Transverse colon (tissue), 3 donors: ENCODE data around the gene PPP6R3.

Experiments
- EP300 ChIP-seq: sonication (generic); formaldehyde crosslinking; IDR thresholded peaks from one replicate; pipeline ENCODE4 v1.6.1; 2017; ENCODE audit warnings: antibody characterized with exemption, low read depth
- TF ChIP-seq, protein P1 (sequence below), 5 experiments: fragments of 200-600 bp in 3 of 5; fragments of 450-650 bp in 2 of 5; sonication (generic) in 3 of 5; IDR thresholded peaks; 1 replicate in 2 of 5; 2 replicates in 3 of 5; pipeline ENCODE4 v1.5.1; 2016 to 2017; ENCODE audit warnings: antibody characterized with exemption in 5 of 5, inconsistent platforms in 3 of 5, mild to moderate bottlenecking in 2 of 5, moderate library complexity in 1 of 5

- TF ChIP-seq, protein P1, sequence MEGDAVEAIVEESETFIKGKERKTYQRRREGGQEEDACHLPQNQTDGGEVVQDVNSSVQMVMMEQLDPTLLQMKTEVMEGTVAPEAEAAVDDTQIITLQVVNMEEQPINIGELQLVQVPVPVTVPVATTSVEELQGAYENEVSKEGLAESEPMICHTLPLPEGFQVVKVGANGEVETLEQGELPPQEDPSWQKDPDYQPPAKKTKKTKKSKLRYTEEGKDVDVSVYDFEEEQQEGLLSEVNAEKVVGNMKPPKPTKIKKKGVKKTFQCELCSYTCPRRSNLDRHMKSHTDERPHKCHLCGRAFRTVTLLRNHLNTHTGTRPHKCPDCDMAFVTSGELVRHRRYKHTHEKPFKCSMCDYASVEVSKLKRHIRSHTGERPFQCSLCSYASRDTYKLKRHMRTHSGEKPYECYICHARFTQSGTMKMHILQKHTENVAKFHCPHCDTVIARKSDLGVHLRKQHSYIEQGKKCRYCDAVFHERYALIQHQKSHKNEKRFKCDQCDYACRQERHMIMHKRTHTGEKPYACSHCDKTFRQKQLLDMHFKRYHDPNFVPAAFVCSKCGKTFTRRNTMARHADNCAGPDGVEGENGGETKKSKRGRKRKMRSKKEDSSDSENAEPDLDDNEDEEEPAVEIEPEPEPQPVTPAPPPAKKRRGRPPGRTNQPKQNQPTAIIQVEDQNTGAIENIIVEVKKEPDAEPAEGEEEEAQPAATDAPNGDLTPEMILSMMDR (IDR thresholded peaks at IDR 0.05), result no peak
- no peak for TF ChIP-seq EP300
Observed at GRCh38 chr11:68524681-68525080, 64.1 kb downstream of the PPP6R3 start.
